GM12864 (cell line): ENCODE results near the gene SMARCAL1.

ENCODE experiments used
- DNase-seq: peaks from one replicate; pipeline ENCODE4 v3.0.0-alpha.2; 2011; ENCODE audit warnings: low read depth
- H3K4me3 ChIP-seq: 2 replicates; pipeline ENCODE4 v1.5.1; 2011; ENCODE audit warnings: mild to moderate bottlenecking, low read depth, low read length, control low read depth
- CTCF ChIP-seq: IDR thresholded peaks from 2 replicates; pipeline ENCODE4 v1.5.1; 2011; ENCODE audit warnings: low read depth, mild to moderate bottlenecking, moderate library complexity, low read length, control low read depth, inconsistent platforms; ENCODE audit errors: missing control alignments

Gene SMARCAL1

GRCh38 chr2:216498379-216499352, 86.4 kb downstream of the SMARCAL1 start, which contains the start of gene RPL37A:
Gene RPL37A, plus strand, starts transcription at chr2:216498844. Its CDS starts 31 bp downstream, at chr2:216498875.
- H3K4me3 ChIP-seq, result peak within 1 kb of the TSS; percentile 68
- TF ChIP-seq CTCF, result no peak
- peak; percentile 93 for DNase-seq

- peak overlapping the region; percentile 68 for H3K4me3 ChIP-seq
- DNase-seq, result no peak
- TF ChIP-seq CTCF, result no peak
Measured at GRCh38 chr2:216499641-216500218, 87.4 kb downstream of the SMARCAL1 start.

GRCh38 chr2:216500572-216500971, 88.3 kb downstream of the SMARCAL1 start:
- peak overlapping the region; percentile 68 for H3K4me3 ChIP-seq
- DNase-seq, result no peak
- TF ChIP-seq CTCF, result no peak

GRCh38 chr2:216501854-216502253, 89.6 kb downstream of the SMARCAL1 start:
- no peak for DNase-seq
- no peak for TF ChIP-seq CTCF
- H3K4me3 ChIP-seq, result no peak overlapping the region

- H3K4me3 ChIP-seq, result no peak overlapping the region
- TF ChIP-seq CTCF, result no peak
Measured at GRCh38 chr2:216502381-216503158, 90.3 kb downstream of the SMARCAL1 start.

GRCh38 chr2:216503159-216503629, 90.9 kb downstream of the SMARCAL1 start:
- DNase-seq, result no peak
- H3K4me3 ChIP-seq, result no peak overlapping the region
- TF ChIP-seq CTCF, result no peak

More at GRCh38 chr2:216502381-216503158, 90.3 kb downstream of the SMARCAL1 start:
- DNase-seq, result no peak
